MM.1S (cell line): ENCODE data around the gene ZNF320.

Experiments
- CTCF ChIP-seq: fragments of 300-600 bp; sonication (generic); IDR thresholded peaks from 2 replicates; pipeline ENCODE4 v1.5.1; 2016; ENCODE audit warnings: antibody characterized with exemption, low read length, mixed read lengths
- EZH2 ChIP-seq: fragments of 300-600 bp; sonication (generic); optimal IDR thresholded peaks from 2 replicates; pipeline ENCODE3; 2017; ENCODE audit warnings: low read depth, mild to moderate bottlenecking, antibody characterized with exemption, low read length, mixed read lengths

DNA sequence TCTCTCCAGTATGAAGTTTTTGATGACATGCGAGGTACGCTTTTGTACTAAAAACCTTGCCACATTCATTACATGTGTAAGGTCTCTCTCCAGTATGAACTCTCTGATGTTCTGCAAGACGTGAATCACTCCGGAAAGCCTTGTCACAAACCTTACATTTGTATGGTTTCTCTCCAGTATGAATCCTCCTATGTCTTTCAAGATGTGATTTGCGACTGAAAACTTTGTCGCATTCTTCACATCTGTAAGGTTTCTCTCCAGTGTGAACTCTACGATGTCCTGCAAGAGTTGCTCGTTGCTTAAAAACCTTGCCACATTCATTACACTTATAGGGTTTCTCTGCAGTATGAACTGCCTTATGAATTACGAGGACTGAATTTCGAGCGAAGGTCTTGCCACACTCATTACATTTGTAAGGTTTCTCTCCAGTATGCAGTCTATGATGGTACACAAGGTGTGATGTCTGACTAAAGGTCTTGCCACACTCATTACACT lies 16.5 kb downstream of the ZNF320 start:
- TF ChIP-seq CTCF (no peak), EZH2 (no peak)
